Measurements from ENCODE around the gene LRRN1. TPM values are rescaled to one million over a fixed set of nuclear protein-coding genes. Genes with fewer than 3 reads are reported as not detected.

Gene LRRN1
- 1 to 10 TPM in 1 of 2 donors, not detected in 1; 1.7 TPM for total RNA-seq

DNA sequence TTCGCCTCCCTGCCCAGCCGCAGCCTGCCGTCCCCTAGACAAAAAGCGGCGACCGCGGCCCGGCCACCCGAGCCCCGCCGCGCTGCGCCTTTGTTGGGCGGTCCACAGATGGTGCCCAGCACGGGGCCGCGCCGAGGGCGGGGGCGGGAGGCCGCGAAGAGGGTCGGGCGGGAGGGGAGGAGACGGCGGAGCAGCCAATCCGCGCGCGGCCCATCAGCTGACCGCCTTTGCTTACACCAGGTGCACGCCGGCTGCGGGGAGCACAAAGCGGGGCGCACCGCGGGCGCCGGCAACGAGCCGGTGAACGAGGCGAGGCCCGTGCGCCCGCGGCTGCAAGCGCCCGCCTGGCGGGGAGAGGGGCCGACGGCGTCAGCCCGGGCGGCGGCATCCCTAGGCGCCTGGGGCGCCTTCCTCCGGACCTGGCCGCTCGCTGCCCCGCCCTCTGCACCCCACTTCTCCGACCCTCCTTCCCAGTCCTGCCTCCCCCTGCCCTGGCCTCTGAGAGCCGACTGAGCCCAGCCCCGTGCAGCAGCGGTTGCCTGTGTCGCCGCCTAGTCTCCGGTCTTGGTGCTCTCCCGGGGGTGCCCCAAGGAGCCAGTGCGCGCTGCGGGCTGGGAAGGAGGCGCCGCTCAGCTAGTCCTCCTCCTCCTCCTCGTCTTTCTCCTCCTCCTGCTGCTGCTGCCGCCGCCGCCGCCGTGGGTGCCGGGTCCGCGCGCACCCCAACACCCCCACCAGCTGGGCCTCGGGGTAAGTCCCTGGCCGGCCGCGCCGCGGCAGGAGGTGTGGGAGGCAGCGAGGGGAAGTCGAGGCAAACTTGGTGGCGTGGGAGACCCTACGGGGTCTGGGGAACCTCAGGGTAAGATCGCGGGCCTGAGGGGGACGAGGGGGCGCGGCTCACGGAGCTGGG lies at the start of gene LRRN1:
Gene LRRN1, plus strand, starts transcription at position 259 of the 907 bp plus-strand sequence. CDS start 45,211 bp downstream, outside the sequence.

